ENCODE data around the gene PTPRT. TPM values are rescaled to one million over a fixed set of nuclear protein-coding genes. Genes with fewer than 3 reads are reported as not detected.

PTPRT gene
- polyA plus RNA-seq, 1 of the 3 experiments (the other 2 are of a cell fraction), result not detected

DNA sequence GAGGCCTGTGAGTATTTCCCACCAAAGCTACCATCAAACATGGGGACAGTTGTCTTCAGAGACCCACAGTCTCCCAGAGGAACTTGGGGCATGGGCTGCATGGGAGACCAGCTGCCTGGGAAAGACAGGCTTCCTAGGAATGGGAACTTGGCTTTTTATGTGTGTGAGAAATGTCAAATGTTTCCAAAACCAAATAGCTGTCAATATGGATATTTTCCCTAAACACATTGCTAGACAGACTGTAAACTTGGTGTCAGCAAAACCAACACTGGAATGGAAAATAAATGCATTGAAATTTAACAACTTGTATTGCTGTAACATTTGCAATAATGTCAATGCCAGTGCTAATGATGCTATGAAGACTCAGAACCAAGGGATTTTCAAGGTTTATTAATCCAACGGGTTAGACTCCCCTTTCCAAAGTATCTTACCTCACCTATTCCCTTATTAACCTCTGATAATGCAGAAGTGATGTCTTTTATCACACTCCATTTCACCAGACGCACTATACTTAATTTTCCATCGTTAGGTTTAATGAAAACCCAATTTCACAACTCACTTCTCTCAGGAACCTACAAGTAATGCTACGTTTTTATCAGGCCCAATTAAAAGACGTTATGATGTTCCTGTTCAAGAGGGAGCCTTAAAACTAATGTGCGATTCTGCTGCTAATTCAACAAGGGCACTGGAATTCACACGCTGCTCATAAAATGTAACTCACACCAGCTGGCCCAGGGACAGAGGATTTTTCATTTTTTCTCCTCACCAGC is 1025.4 kb downstream of the PTPRT start:
- Histone ChIP-seq H3K27me3 (ENCODE audit: insufficient read depth) (no peaks in the 10 kb centered on the region), H3K4me1 (ENCODE audit: control insufficient read depth in 1 of 2, insufficient read depth in 2 of 2, low read depth in 1 of 2, low read length in 1 of 2) (no peaks in the 10 kb centered on the region; a peak in 1 of 4 replicates), H3K79me2 (ENCODE audit: insufficient read depth) (no peaks in the 10 kb centered on the region), H3K27ac (ENCODE audit: low read depth in 2 of 2, low read length in 1 of 2) (no peak overlapping the region), H3F3A (replicated peaks; ENCODE audit: insufficient read depth) (no peaks in the 10 kb centered on the region), H3K36me3 (replicated peaks in 1 of 2; ENCODE audit: control insufficient read depth in 1 of 2, insufficient read depth in 2 of 2, low read length in 1 of 2) (no peaks in the 10 kb centered on the region), H3K9me3 (no peaks in the 10 kb centered on the region), H3K4me3 (ENCODE audit: low read depth in 2 of 2, low read length in 1 of 2) (no peak overlapping the region), H2AFZ (ENCODE audit: low read depth) (no peak overlapping the region), H3K4me2 (no peak overlapping the region), H4K20me1 (ENCODE audit: insufficient read depth) (no peaks in the 10 kb centered on the region), H3K9ac (no peak overlapping the region), H3K9me2 (no peaks in the 10 kb centered on the region)
- CTCF ChIA-PET, result no interaction called here
- WGBS (ENCODE audit: low lambda C conversion rate), result 3% methylated on average over 7 of the region's 7 CpGs
- TF ChIP-seq ELF1 (IDR thresholded peaks at IDR 0.05) (no peak), FOSL2 (IDR thresholded peaks at IDR 0.05; ENCODE audit: borderline replicate concordance, low read depth) (no peak), NRF1 (IDR thresholded peaks at IDR 0.05; ENCODE audit: low read depth, low read length) (no peak), YY1 (IDR thresholded peaks at IDR 0.05; ENCODE audit: low read depth) (no peak), RAD21 (IDR thresholded peaks at IDR 0.05; ENCODE audit: low read length) (no peak), GATA2 (CRISPR knock-in tag; IDR thresholded peaks at IDR 0.05) (no peak), MXI1 (IDR thresholded peaks at IDR 0.05; ENCODE audit: low read depth, low read length) (no peak), MEF2A (IDR thresholded peaks at IDR 0.05; ENCODE audit: borderline replicate concordance, low read depth) (no peak), TAF1 (IDR thresholded peaks at IDR 0.05; ENCODE audit: borderline replicate concordance, low read depth, low read length) (no peak), FOXJ3 (CRISPR knock-in tag; IDR thresholded peaks at IDR 0.05) (no peak), CHD2 (IDR thresholded peaks at IDR 0.05; ENCODE audit: low read length, partially characterized antibody) (no peak)
- TF ChIP-seq, protein P1, sequence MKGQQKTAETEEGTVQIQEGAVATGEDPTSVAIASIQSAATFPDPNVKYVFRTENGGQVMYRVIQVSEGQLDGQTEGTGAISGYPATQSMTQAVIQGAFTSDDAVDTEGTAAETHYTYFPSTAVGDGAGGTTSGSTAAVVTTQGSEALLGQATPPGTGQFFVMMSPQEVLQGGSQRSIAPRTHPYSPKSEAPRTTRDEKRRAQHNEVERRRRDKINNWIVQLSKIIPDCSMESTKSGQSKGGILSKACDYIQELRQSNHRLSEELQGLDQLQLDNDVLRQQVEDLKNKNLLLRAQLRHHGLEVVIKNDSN (IDR thresholded peaks at IDR 0.05; ENCODE audit: borderline replicate concordance, low read depth), result no peak
- TF ChIP-seq, protein P2, sequence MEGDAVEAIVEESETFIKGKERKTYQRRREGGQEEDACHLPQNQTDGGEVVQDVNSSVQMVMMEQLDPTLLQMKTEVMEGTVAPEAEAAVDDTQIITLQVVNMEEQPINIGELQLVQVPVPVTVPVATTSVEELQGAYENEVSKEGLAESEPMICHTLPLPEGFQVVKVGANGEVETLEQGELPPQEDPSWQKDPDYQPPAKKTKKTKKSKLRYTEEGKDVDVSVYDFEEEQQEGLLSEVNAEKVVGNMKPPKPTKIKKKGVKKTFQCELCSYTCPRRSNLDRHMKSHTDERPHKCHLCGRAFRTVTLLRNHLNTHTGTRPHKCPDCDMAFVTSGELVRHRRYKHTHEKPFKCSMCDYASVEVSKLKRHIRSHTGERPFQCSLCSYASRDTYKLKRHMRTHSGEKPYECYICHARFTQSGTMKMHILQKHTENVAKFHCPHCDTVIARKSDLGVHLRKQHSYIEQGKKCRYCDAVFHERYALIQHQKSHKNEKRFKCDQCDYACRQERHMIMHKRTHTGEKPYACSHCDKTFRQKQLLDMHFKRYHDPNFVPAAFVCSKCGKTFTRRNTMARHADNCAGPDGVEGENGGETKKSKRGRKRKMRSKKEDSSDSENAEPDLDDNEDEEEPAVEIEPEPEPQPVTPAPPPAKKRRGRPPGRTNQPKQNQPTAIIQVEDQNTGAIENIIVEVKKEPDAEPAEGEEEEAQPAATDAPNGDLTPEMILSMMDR (IDR thresholded peaks at IDR 0.05), result no peak
- TF ChIP-seq, protein P3, sequence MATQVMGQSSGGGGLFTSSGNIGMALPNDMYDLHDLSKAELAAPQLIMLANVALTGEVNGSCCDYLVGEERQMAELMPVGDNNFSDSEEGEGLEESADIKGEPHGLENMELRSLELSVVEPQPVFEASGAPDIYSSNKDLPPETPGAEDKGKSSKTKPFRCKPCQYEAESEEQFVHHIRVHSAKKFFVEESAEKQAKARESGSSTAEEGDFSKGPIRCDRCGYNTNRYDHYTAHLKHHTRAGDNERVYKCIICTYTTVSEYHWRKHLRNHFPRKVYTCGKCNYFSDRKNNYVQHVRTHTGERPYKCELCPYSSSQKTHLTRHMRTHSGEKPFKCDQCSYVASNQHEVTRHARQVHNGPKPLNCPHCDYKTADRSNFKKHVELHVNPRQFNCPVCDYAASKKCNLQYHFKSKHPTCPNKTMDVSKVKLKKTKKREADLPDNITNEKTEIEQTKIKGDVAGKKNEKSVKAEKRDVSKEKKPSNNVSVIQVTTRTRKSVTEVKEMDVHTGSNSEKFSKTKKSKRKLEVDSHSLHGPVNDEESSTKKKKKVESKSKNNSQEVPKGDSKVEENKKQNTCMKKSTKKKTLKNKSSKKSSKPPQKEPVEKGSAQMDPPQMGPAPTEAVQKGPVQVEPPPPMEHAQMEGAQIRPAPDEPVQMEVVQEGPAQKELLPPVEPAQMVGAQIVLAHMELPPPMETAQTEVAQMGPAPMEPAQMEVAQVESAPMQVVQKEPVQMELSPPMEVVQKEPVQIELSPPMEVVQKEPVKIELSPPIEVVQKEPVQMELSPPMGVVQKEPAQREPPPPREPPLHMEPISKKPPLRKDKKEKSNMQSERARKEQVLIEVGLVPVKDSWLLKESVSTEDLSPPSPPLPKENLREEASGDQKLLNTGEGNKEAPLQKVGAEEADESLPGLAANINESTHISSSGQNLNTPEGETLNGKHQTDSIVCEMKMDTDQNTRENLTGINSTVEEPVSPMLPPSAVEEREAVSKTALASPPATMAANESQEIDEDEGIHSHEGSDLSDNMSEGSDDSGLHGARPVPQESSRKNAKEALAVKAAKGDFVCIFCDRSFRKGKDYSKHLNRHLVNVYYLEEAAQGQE (IDR thresholded peaks at IDR 0.05; ENCODE audit: low read depth, low read length), result no peak
- DNase-seq, result no peak
- POLR2A ChIA-PET, result no interaction called here

Data from SK-N-SH (cell line).